WTC11 (cell line): ENCODE results near the gene SNRPF. TPM values are rescaled to one million over a fixed set of nuclear protein-coding genes. Genes with fewer than 3 reads are reported as not detected.

Source experiments
- ATAC-seq: fragments of 200-7000 bp; cut with Tn5 transposase; 2 replicates; pipeline ENCODE4 v1.10.0; 2021; ENCODE audit warnings: mild to moderate bottlenecking, moderate library complexity
- CTCF ChIA-PET: fragments of 300-600 bp; sonication (Branson Sonifier 250); formaldehyde crosslinking; loops from one replicate; lab custom pipeline; 2021; ENCODE audit warnings: antibody characterized with exemption; lab: Charles Lee
- POLR2A ChIA-PET: fragments of 350-600 bp; sonication (Branson Sonifier 250); formaldehyde crosslinking; loops from one replicate; lab custom pipeline; 2021; ENCODE audit warnings: antibody characterized with exemption; lab: Charles Lee
- DNase-seq: peaks from one replicate; pipeline ENCODE4 v3.0.0; 2021; ENCODE audit warnings: low spot score
- H3K27ac Mint-ChIP-seq: 2 replicates; pipeline ENCODE4 v1.8.0; 2021; ENCODE audit warnings: mixed read lengths
- H3K27me3 Mint-ChIP-seq: 2 replicates; pipeline ENCODE4 v1.8.0; 2021; ENCODE audit warnings: low read depth, mild to moderate bottlenecking, moderate library complexity, mixed read lengths
- H3K36me3 Mint-ChIP-seq: 2 replicates; pipeline ENCODE4 v1.8.0; 2021; ENCODE audit warnings: mixed read lengths
- H3K4me1 Mint-ChIP-seq: 2 replicates; pipeline ENCODE4 v1.8.0; 2022; ENCODE audit warnings: mixed read lengths
- H3K4me3 Mint-ChIP-seq: 2 replicates; pipeline ENCODE4 v1.8.0; 2021; ENCODE audit warnings: mild to moderate bottlenecking, moderate library complexity, mixed read lengths
- H3K9me3 Mint-ChIP-seq: 2 replicates; pipeline ENCODE4 v1.8.0; 2021; ENCODE audit warnings: mixed read lengths
- AFF4 ChIP-seq: sonication (generic); formaldehyde crosslinking; IDR thresholded peaks from 2 replicates; pipeline ENCODE4 v1.8.1; 2023; ENCODE audit warnings: mild to moderate bottlenecking, missing genetic modification reagents, borderline replicate concordance
- ATF1 ChIP-seq: sonication (generic); formaldehyde crosslinking; IDR thresholded peaks from 2 replicates; pipeline ENCODE4 v1.8.1; 2023; ENCODE audit warnings: mild to moderate bottlenecking, moderate library complexity, missing genetic modification reagents
- ATF3 ChIP-seq: sonication (generic); formaldehyde crosslinking; conservative IDR thresholded peaks from 2 replicates; pipeline ENCODE4 v1.8.1; 2022; ENCODE audit warnings: mild to moderate bottlenecking, missing genetic modification reagents
- CREB1 ChIP-seq: sonication (generic); formaldehyde crosslinking; IDR thresholded peaks from 2 replicates; pipeline ENCODE4 v1.8.0; 2023; ENCODE audit warnings: mild to moderate bottlenecking, missing genetic modification reagents
- E2F1 ChIP-seq: sonication (generic); formaldehyde crosslinking; IDR thresholded peaks from 2 replicates; pipeline ENCODE4 v1.8.0; 2022; ENCODE audit warnings: mild to moderate bottlenecking, missing genetic modification reagents
- ESRRA ChIP-seq: sonication (generic); formaldehyde crosslinking; IDR thresholded peaks from 2 replicates; pipeline ENCODE4 v1.8.1; 2022; ENCODE audit warnings: mild to moderate bottlenecking, missing genetic modification reagents, borderline replicate concordance
- ETV6 ChIP-seq: sonication (generic); formaldehyde crosslinking; IDR thresholded peaks from 2 replicates; pipeline ENCODE4 v1.8.1; 2022; ENCODE audit warnings: mild to moderate bottlenecking, missing genetic modification reagents
- GRHL2 ChIP-seq: fragments of 250-450 bp; sonication (Bioruptor Pico); IDR thresholded peaks from 2 replicates; pipeline ENCODE4 v1.8.0; 2022; ENCODE audit warnings: mild to moderate bottlenecking, moderate library complexity; ENCODE audit not compliant: insufficient replicate concordance, severe bottlenecking
- MAX ChIP-seq: sonication (generic); formaldehyde crosslinking; IDR thresholded peaks from 2 replicates; pipeline ENCODE4 v1.8.0; 2022; ENCODE audit warnings: mild to moderate bottlenecking, missing genetic modification reagents
- NFYB ChIP-seq: sonication (generic); formaldehyde crosslinking; conservative IDR thresholded peaks from 2 replicates; pipeline ENCODE4 v1.8.0; 2022; ENCODE audit warnings: low read depth, missing genetic modification reagents
- PREB ChIP-seq: sonication (generic); formaldehyde crosslinking; IDR thresholded peaks from 2 replicates; pipeline ENCODE4 v1.8.1; 2022; ENCODE audit warnings: mild to moderate bottlenecking, missing genetic modification reagents, moderate library complexity, borderline replicate concordance
- RELA ChIP-seq: sonication (generic); formaldehyde crosslinking; IDR thresholded peaks from 2 replicates; pipeline ENCODE4 v1.8.1; 2022; ENCODE audit warnings: missing genetic modification reagents, mild to moderate bottlenecking, borderline replicate concordance
- SMAD3 ChIP-seq: sonication (generic); formaldehyde crosslinking; IDR thresholded peaks from 2 replicates; pipeline ENCODE4 v1.8.0; 2022; ENCODE audit warnings: missing genetic modification reagents, mild to moderate bottlenecking, borderline replicate concordance
- SMAD4 ChIP-seq: sonication (generic); formaldehyde crosslinking; IDR thresholded peaks from 2 replicates; pipeline ENCODE4 v1.8.0; 2022; ENCODE audit warnings: mild to moderate bottlenecking, missing genetic modification reagents
- STAT6 ChIP-seq: sonication (generic); formaldehyde crosslinking; conservative IDR thresholded peaks from 2 replicates; pipeline ENCODE4 v1.8.1; 2023; ENCODE audit warnings: mild to moderate bottlenecking, low read depth, missing genetic modification reagents, moderate library complexity
- TEAD4 ChIP-seq: sonication (generic); formaldehyde crosslinking; IDR thresholded peaks from 2 replicates; pipeline ENCODE4 v1.8.0; 2022; ENCODE audit warnings: mild to moderate bottlenecking, missing genetic modification reagents
- USF2 ChIP-seq: sonication (generic); formaldehyde crosslinking; IDR thresholded peaks from 2 replicates; pipeline ENCODE4 v1.8.1; 2023; ENCODE audit warnings: mild to moderate bottlenecking, missing genetic modification reagents, moderate library complexity
- total RNA-seq: library from RNA; stranded (reverse); gene quantifications from 3 replicates; pipeline ENCODE4 v1.2.3, GENCODE V29; 2021

Gene SNRPF
- total RNA-seq, 1 experiment from 2014 or later = 75.8 TPM

GRCh38 chr12:95896846-95897245 is 38.1 kb downstream of the SNRPF start (continued):
- TF ChIP-seq ATF3 (CRISPR knock-in tag) = no peak

- TF ChIP-seq ESRRA (CRISPR knock-in tag) (no peak), PREB (CRISPR knock-in tag) (no peak), ETV6 (CRISPR knock-in tag) (no peak), ATF1 (CRISPR knock-in tag) (no peak), SMAD4 (CRISPR knock-in tag) (no peak), TEAD4 (CRISPR knock-in tag) (no peak), MAX (no peak), NFYB (CRISPR knock-in tag) (no peak), E2F1 (CRISPR knock-in tag) (no peak), SMAD3 (CRISPR knock-in tag) (no peak), USF2 (CRISPR knock-in tag) (no peak), AFF4 (CRISPR knock-in tag) (no peak), STAT6 (CRISPR knock-in tag) (no peak), RELA (CRISPR knock-in tag) (no peak), GRHL2 (CRISPR knock-in tag) (no peak), CREB1 (no peak)
- H3K27ac Mint-ChIP-seq = no peak overlapping the region
- no peak overlapping the region for H3K4me3 Mint-ChIP-seq
- ATAC-seq (no peak), DNase-seq (no peak)
- H3K36me3 Mint-ChIP-seq = peaks cover 2% of the 10 kb centered on the region
- H3K4me1 Mint-ChIP-seq = no peaks in the 10 kb centered on the region
- no peaks in the 10 kb centered on the region for H3K27me3 Mint-ChIP-seq
- peaks cover 10% of the 10 kb centered on the region for H3K9me3 Mint-ChIP-seq
- POLR2A ChIA-PET = no interaction called here
- CTCF ChIA-PET = no interaction called here
Observed at GRCh38 chr12:95898081-95898480, 39.3 kb downstream of the SNRPF start.
